Aortic smooth muscle cell (primary cell): ENCODE measurements around the gene OR10J1. TPM values are rescaled to one million over a fixed set of nuclear protein-coding genes. Genes with fewer than 3 reads are reported as not detected.

ENCODE experiments used
- total RNA-seq: library from RNA; depleted of rRNA; stranded (reverse); fragments of >200 nt; gene quantifications from 2 replicates; pipeline ENCODE4 v1.2.3, GENCODE V29; 2014

Gene OR10J1, protein sequence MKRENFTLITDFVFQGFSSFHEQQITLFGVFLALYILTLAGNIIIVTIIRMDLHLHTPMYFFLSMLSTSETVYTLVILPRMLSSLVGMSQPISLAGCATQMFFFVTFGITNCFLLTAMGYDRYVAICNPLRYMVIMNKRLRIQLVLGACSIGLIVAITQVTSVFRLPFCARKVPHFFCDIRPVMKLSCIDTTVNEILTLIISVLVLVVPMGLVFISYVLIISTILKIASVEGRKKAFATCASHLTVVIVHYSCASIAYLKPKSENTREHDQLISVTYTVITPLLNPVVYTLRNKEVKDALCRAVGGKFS
- total RNA-seq: not detected in 2 replicates

DNA sequence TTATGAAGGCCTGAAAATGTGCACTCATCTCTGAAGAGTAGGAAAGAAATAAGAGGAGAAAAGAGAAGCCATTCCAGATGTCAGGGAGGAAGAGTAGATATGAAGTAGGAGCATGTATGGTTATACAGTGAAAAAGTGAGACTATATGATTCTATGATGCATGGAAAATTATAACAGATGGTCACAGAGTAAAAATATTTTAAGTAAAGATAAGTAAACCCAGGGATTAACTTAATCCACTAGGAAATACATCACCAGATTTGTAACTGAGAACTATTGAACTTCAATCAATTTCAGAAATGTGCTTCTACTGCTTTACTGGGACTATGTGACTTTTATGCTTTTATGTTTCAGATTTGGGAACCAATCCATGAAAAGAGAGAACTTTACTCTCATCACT is at the start of gene OR10J1:
OR10J1 (plus strand) TSS at position 301 of the 400 bp plus-strand sequence; CDS start at position 371, 70 bp downstream.

DNA sequence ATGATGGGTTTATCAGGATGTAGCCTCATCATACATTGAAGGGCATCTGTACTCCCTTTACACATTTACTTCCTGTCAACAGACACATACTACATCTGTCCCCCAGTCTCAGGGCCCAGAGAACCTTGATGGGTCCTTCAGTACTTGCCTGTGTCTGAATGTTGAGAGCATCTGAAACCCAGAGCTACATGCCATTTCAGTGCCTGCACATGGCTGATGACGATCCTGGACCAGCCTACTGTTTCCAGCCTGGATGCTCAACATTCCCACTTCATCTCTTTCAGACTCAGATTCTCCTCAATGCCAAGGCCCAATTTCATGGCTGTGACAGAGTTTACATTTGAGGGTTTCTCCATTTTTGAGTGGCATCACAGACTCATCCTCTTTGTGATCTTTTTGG is 7.6 kb upstream of the OR10J1 start, which contains the start of gene OR10J4:
OR10J4 (plus strand) TSS at position 301 of the 400 bp plus-strand sequence.

Other genes starting within 250 kb of the OR10J1 start
- not detected in 2 replicates for gene ACKR1, start 234.8 kb upstream of the OR10J1 start, total RNA-seq
- gene FCER1A, start 137.4 kb upstream of the OR10J1 start, total RNA-seq: not detected in 2 replicates
- not detected in 2 replicates for gene OR10J4, start 7.5 kb upstream of the OR10J1 start, total RNA-seq
- gene OR10J5, start 96.3 kb downstream of the OR10J1 start, total RNA-seq: not detected in 2 replicates
- gene APCS, start 148.1 kb downstream of the OR10J1 start, total RNA-seq: not detected in 2 replicates